GM19240 (cell line): ENCODE measurements around the gene DNER.

ENCODE experiments used
- DNase-seq: peaks from one replicate; pipeline ENCODE4 v3.0.0; 2011; ENCODE audit warnings: low spot score; ENCODE audit not compliant: insufficient read length

Gene DNER

DNA sequence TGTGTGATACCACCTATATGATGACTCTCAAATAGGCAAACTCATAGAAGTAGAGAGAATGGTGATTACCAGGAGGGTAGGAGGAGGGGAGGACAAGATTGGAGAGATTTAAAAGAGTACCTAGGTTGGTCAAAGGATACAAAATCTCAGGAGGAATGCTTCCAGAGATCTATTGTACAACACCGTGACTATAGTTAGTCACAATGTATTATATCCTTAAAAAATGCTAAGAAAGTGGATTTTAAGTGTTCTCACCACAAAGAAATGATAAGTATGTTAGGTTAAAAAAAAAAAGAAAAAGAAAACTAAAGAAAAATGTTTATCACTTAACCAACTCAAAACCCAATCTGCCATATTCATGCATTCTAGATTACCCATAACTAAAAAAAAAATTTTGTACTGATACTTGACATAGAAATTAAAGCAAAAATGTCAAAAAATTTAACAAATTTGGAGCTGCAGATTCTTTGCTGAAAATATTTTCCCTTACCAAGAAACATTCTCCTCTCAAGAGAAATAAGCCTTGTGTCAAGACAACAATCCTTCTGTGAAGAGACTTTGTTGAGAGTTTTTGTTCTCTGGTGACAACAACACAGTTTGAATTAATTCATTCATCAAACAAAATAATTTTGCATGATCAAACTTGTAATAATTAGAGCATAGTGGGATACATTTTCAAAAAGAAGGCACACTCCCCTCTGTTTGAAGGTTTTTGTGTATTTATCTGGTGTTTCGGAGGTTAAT, 213.1 kb downstream of the DNER start:
- no peak for DNase-seq

DNA sequence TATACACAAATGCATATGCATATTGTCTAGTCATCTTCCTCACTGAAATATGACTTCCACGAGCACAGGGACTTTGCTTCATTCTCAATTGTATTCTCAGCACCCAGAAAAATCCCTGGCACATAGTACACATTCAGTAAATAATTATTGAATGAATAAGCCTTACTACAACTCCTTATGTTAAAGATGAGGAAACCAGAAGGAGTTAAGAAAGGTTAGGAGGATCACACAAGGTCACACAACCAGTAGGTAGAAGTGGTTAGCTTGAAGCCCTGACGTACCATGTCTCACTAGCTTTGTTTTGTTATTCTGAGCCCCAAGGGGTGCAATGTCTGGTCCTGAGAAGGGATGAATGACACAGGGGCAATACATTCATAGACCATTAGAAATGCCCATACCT, 222.3 kb downstream of the DNER start:
- DNase-seq = no peak

DNA sequence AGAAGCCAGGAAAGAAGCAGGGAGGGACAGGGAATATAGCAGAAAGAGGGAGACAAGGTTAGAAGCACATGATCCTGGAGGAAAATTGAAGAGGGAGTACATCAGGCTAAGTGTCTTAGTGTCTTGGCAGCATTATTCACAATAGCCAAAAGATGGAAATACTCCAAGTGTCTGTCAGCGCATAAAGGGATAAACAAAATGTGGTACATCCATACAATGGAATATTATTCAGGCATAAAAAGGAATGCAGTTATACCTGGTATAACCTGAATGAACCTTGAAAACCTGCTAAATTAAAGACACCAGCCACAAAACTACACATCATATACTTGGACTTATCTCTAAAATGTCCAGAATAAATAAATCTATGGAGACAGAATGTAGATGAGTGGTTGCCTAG, 224.2 kb downstream of the DNER start:
- DNase-seq = no peak

DNA sequence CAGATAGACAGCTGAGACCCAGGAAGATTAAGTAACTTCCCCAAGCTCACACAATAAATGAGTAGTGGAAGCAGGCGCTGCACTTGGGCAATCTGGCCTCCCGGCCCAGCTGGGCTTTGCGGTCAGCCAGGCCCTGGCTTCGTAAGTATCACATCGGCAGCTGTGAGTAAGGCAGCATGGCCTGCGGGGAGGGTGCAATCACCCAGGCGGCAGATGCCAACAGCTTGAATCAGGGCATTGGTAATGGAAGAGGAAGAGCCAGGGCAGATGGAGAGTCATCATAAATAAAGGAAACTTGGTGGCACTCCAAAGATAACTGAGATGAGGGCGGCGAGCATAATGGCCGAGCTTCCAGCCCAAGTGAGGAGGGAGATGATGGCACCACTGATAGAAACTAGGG, 225.3 kb downstream of the DNER start:
- no peak for DNase-seq

DNA sequence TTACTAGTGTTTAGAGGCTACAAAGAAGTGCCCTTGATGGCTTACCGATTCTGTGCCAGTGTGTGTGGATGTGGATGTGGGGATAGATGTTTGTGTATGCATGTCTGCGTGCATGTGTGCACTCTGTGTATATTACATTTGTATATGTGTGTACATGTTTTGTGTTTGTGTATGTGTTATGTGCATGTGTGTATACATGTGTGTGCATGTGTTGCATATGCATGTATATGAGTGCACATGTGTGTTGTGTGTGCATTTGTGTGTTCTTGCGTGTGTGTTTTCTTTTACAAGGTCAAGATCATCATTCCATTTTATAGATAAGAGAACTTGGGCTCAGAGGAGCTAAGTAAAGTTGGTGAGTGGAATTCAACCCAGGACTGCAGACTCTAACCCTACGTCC, 226.1 kb downstream of the DNER start:
- no peak for DNase-seq

DNA sequence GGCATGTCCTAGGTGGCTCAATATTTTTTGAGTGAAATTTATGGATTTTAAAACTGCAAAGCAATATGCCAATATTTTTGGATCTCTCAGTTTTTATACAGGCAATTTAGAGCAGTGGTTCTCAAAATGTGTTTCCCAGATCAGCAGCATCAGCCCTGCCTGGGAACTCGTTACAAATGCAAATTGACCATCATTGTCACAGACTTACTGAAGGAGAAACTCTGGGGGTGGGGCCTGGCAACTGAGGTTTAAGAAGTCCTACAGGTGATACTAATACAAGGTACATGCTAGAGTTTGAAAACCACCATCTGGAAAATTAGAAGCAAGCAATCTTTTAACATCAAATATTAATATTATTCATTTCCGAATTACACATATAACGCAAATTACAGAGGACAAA, 227.7 kb downstream of the DNER start:
- DNase-seq = no peak

DNA sequence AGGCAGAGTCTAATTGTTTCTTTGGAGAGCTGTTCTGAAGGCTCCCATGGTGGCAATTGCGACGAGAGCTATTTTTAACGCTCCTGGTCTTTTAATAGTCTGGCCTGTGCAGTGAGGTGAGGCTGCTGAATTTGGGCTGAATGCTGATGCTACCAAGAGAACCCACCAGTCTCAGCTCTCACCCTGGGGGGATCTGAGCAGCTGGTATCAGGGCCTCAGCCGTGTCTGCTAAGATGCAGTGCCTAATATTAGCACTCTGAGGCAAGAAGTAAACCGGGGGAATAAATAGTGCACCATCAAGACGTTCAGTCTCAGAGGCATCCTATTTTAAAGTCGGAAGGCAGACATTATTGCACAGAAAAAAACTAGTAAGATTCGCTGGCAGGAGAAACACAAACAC, 228.5 kb downstream of the DNER start:
- no peak for DNase-seq

DNA sequence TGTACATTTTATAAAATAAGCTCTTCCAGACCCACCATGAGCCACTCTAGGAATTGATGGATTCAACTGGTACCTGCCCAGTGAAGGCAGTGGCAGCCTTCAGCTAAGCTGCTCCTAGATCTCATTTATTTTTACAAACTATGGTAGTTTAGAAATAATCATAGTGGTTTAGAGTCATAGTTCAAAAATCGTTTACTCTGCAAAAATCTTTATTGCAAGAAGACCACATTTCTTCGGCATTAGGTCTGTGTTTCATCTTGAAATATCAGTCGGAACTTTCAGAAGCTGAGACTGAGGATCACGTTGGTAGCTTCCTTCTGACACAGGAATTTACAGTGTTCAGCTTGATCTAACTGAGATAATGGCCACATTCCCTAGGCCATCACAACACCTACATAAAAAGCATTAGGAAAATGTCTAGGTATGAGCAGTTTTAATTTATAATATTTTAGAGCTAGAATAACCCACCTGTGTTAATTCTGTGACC, 237.0 kb downstream of the DNER start:
- no peak for DNase-seq

DNA sequence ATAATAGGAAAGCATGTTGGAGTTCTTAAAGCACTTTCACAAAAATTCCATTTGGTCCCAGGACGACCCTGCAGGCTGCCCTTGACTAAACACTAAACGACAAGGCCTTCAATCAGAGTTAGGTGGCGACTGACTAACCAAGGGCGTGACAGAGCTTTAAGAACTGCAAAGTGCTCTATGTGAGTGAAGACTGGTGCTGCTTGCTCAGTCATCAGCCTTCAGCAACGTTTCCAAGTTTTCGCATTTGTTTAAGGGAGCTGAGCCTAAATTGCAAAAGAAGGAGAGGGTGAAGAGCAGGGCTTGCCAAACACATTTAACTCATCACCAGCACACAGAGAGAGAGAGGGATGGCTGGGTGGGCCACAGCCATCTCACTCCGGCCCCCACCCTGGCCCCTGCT, 238.6 kb downstream of the DNER start:
- no peak for DNase-seq

DNA sequence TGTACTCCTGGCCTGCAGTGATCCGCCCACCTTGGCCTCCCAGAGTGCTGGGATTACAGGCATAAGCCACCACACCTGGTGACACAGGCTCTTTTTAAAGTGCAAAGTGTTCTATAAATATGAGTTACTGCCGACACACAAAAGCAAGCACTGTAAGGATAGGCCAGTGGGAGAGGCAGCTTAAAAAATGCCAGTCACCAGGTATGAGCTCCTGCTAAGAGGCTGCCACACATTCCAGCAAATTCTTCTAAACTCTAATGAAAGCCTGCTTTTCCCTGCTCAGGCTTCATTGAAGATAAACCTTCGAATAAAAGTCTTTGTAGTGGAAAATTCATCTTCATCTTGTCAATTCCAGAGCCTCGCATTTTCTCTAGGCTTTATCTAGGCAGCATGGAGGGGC, 240.2 kb downstream of the DNER start:
- no peak for DNase-seq

DNA sequence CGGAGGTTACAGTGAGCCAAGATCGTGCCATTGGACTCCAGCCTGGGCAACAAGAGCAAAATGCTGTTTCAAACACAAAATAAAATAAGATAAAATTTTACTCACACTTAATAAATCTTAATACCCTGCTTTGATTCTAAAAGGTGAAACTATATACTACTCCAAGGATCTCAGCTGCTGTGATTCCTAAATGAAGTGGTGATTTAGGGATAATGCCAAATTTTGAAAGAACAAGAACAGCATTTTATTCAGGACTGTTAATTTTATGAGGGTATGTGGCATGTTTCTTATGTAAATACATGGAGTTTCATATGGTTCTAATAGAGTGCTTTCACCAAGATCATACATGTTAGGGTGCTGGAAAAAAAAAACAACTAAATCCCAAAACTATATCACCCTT, 243.6 kb downstream of the DNER start:
- no peak for DNase-seq

DNA sequence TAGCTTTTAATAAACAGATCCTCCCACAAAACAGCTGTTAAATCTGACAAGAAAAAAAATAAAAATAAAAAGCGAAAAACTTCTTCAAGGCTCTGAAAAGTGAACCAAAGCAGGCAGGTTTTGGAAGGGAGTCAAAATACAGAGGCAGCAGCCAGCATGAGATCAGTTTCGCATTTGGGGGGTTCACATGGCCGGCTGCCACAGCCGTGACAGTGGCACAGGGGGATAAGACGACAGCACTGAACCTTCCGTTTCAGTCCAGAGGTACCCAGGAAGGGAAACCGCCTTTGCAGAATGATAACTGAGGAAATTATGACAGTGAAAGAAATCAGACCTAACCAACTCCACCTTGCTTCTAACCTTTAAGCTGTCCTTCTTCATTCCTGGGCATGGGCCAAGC, 246.6 kb downstream of the DNER start:
- DNase-seq = no peak

DNA sequence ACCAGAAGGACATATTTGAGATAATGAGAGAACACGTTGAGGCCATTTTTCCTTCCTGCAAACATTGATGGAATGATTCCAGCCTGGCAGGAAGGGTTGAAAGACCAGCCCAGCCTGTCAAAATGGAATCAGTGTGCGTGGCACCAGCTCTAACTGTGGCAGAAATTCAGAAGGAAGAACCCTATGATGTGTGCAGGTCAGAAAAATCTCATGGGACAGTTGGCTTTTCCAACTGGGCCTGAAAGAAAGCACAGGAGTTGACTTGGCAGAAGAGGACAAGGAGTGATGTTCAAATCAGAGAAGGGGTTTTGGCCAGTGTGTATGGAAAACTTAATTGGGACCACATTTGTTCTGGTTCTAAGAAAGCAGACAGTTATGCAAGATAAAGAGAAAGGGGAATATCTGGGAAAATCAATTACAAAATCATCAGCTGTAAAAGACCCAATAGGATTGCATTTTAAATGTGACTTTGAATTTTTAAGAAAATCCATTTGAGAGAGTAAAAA, 250.5 kb downstream of the DNER start:
- no peak for DNase-seq

DNA sequence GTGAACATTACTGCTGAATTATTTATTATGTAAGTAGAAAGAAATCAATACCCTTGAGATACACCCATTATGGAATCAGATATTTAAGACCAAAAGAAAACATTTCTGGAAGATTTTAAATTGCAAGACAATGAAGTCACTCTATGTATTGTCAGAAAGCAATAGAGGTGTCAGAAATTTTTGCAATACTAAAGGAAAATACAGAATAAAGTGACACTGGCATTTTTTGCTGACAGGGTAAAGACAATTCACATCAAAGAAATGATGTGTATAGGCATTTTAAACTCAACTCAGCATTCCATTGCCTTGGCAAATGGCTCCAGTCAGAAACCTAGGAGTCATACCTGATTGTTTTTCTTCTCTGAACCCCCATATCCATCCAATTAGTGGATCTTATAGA, 252.2 kb downstream of the DNER start:
- DNase-seq = no peak

DNA sequence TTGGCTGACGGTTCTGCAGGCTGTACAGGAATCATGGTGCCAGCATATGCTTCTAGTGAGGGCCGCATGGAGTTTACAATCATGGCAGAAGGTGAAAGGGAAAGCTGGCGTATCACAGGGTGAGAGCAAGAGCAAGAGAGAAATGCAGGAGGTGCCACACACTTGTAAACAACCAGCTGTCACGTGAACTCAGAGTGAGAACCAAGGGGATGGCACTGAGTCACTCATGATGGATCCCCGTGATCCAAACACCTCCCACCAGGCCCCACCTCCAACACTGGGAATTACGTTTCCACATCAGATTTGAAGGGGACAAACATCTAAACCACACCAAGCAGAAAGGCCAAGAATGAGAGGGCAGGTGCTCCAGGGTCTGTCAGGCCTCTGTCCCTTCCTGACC, 258.3 kb downstream of the DNER start:
- DNase-seq = no peak

DNA sequence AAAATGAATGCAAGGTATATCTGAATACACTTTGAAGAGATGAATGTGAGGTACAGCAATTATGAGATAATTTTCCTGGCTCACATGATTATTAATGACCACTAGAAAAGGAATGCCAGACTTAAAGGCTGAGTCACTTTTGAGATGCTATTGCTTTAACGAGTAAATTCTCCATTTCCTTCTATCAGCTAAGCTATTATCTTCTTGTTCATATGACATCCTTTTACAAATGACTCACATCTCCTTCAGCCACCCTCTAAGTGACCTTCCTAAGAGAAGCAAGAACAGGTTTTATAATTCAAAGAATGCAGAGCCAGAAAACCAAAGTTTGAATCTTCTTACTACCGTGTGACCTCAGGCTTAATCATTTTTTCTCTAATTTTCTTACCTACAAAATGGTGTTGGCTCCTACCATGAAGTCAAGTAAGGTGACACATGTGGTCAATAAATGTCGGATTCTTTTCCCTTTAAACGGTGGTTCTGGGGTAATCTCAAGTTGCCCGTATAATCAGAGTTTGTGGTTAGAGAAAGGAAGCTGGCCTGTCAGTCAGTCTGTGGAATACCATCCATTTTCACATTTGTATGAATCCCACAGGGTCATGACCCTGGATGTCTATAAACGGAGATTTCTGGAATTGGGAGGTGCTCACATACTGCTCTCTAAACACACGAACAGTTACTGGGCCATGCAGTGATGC, 259.3 kb downstream of the DNER start:
- no peak for DNase-seq

DNA sequence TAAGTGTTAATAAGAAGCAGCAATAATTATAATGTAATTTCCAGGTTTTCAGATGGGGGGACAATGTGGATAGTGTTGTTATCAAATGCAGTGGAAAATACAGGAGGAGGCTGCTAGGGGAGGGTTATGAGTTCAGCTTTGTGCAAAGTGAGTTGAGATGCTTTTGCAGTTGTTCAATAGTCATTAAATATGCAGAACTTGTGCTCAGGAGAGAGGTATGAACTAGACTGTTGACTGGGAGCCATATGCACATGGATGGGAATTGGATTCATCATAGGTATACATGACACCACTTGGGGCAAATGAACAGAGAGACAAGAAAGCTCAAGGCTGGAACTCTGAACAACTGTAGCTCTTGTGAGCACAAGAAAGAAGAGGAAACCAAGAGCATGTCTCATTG, 261.1 kb downstream of the DNER start:
- no peak for DNase-seq

DNA sequence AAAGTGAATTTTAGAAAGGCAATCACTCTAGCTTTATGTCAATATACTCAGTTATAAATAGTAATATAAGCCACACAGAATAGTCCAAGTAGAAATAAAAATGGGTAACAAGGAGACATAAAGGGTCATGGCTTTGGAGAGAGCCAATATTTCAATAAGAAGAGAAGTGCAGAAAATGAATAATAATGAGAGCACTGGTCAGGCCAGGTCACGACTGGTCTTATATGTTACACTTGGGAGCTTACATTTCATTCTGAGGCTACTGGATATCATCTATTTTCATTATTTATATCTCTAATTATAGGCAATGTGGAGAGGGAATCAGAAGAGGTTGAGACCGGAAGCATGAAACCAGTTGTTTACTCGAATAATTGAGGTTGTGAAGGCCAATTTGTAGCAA, 262.5 kb downstream of the DNER start:
- DNase-seq = no peak

DNA sequence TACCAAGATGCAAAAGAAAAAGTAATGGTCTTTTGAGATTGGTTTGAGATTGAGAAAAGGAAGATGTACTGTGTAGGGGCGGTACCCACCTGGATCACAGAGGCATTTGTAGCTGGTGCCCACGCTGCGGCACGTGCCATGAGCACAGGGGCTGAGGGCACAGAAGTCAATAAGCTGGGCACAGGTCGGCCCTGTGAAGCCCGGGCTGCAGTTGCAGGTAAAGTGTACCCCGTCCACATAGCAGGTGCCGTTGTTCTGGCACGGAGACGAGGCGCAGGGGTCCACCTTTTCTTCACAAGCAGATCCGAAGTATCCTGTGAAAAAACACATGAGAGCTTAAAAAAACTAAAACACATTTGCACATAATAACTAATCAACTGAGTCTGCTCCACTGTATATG, 267.1 kb downstream of the DNER start:
- no peak for DNase-seq

DNA sequence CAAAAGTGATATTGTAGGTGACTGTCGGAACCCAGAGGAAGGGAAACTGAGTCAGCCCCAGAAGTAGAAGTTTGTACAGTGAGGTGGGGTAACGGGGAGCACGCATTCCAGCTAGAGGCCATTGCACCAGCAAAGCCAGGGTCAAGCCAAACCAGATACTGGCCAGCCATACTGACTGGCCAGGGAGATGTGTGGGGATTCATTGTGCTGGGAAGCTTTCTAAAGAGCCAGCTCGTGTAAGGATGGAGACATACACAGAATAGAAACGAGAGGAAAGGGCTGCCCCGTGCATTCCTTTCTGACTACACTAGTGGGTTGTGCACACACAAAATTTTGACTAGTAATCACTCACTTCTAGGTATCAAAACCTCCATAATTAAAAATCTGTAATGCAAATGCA, 268.0 kb downstream of the DNER start:
- no peak for DNase-seq

DNA sequence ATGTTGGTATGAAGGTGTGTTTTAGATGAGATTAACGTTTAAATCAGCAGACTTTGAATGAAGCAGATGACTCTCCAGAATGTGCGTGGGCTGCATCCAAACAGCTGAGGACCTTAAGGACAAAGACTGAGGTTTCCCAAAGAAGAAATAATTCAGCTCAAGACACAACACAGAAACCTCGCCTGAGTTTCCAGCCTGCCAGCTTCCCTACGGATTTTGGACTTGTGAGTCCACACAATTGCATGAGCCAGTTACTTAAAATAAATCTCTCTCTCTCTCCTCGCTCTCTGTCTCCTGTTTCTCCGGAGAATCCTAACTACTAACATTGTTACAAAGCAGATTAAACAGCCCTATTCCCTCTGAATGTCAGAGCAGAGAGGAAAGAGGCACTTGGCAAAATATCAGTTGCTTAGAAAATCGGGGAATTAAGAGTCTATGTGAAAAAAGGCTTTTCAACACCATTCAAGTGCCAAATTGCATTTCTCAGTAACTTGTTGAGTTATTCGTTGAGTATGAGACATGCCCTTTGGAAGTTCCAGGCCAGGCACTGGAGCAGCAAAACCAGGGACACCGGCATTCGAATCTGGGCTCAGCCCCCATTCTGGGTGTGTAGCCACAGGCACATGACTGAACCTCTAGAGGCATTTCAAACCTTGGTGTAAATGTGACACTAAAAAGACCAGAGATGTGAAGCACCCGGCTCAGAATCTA, 268.7 kb downstream of the DNER start:
- DNase-seq = no peak

DNA sequence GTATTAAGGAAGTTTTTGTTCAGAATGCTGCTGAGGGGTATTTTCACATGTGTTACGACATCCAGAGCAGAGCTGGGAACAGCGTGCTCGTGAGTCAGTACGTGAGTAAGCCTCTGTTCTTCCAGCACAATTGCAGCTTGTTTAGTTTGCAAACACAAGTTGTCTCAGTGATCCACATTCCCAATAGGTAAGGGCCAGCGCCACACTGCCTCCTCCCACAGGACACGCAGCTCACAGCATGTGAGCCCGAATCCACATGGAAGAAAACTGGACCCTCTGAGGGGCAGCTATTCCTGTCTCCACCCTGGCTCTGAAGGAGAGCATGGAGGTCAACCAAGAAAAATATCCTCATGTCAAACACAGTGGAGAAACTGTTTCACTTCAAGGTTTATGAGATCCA, 269.3 kb downstream of the DNER start:
- DNase-seq = no peak
